Stimulated activated CD4-positive, alpha-beta T cell treated with anti-CD3 and anti-CD28 coated beads, Interleukin-15, amount 100 ng/mL, for 24 hours (primary cell): Measurements from ENCODE around the gene B3GNT8.
"Not testable (repeated sequence)": the region's sequence is repeated elsewhere in the genome, so short reads cannot be mapped to it uniquely, and the experiment has no call there.

Source experiments
- DNase-seq: peaks from one replicate; pipeline ENCODE4 v3.0.0-alpha.2; 2020

B3GNT8 gene, protein sequence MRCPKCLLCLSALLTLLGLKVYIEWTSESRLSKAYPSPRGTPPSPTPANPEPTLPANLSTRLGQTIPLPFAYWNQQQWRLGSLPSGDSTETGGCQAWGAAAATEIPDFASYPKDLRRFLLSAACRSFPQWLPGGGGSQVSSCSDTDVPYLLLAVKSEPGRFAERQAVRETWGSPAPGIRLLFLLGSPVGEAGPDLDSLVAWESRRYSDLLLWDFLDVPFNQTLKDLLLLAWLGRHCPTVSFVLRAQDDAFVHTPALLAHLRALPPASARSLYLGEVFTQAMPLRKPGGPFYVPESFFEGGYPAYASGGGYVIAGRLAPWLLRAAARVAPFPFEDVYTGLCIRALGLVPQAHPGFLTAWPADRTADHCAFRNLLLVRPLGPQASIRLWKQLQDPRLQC

DNA sequence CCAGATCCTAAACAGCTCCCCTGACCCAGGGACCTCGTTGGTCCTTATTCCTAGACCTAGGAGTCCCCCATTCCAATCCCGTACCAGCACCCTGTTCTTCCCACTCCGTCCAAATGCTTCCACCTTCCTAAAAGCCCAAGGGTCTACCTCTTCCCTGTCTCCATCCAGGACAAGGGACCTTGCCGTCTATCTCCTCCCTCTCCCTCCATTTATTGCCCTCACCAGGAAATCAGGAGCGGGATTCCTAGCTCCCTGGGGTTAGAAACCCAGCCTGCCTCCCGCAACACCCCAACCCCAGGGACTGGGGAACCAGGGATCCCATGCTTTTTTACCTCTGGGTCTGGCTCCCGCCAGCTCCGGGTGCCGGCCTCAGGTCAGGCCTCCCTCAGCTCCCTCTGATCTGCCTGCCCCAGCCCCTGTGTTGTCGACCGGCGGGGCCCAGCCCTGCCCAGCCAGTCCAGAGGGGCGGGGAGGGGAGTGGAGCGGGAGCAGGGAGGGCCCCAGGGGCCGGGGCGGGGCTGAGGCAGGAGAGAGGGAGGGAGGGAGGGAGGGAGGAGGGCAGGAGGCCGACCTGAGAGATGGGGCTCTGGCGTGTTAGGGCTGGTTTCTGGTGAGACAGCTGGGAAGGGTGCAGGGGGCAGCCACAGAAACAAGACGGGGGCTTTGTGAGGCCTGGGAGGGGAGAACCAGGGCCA, at the start of gene B3GNT8:
B3GNT8 (minus strand) TSS at position 423 of the 695 bp plus-strand sequence. CDS start 596 bp downstream, outside the sequence.
- peak; percentile 69 for DNase-seq

DNA sequence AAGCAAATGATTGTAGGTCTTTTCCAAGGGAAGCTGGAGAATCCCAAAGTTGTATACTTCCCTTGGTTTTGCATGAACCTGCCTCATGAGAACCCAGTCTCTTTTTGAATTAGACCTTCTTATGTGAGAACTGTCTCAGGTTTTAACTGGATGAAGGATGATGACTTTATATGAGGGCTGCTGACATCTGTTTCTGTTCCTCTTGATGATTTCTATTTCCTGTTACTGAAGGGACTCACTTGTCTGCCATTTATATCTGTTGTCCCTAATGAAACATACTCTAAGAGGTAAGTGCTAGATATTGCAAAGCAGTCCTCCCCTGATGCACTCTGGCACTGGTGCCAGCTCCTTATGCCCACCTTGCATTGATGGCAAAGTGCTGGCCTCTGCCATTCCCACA, 49.4 kb upstream of the B3GNT8 start:
- no peak for DNase-seq

DNA sequence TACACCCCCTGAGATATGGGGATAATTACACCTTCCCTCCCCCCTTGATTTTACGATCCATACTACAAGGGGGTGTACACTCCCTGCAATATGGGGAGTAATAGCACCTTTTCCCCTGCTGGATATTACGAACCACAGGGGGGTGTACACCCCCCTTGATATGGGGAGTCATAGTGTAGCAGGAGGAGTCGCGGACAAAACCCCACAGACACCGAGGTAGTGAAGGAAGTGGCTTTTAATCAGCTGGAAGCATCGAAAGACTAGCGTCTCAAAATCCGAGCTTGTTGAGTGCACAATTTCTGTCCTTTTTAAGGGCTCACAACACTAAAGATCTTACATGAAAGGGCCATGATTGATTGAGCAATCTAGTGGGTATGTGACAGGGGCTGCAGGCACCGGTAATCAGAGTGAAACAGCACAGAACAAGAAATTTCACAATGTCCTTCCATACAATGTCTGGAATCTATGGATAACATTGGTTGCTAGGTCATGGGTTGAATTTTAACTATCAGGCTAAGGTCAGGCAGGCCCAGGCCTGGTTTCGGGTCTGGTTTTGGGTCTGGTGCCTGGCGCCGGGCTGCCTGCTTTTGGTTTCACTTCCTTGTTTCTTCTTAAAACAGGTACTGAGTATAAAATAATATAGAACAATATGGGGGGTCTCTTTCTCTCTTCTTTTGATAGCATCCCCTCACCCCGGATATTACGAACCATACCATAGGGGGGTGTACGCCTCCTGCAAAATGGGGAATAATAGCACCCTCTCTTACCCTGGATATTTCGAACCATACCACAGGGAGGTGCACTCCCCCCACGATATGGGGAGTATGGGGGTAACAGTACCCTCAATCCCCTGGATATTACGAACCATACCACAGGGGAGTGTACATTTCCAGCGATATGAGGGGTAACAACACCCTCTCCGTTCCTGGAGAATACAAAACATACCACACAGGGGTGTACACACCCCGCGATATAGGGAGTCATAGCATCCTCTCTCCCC, 36.4 kb upstream of the B3GNT8 start:
- DNase-seq: not testable (repeated sequence)

DNA sequence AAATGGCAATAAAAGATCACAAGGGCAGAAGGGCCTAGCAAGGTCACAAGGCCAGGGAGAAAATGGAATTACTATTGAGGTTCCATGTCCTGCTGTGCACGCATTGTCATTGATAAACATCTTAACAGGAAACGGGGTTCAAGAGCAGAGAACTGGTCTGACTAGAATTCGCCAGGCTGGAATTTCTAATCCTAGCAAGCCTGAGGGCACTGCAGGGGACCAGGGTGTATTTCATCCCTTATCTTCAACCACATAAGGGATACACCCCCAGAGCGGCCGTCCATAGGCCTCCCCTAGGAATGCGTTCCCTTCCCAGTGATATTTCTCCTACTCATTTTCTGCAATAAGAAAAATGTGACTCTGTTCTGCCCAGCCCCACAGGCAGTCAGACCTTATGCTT, 35.3 kb upstream of the B3GNT8 start:
- DNase-seq: no peak

DNA sequence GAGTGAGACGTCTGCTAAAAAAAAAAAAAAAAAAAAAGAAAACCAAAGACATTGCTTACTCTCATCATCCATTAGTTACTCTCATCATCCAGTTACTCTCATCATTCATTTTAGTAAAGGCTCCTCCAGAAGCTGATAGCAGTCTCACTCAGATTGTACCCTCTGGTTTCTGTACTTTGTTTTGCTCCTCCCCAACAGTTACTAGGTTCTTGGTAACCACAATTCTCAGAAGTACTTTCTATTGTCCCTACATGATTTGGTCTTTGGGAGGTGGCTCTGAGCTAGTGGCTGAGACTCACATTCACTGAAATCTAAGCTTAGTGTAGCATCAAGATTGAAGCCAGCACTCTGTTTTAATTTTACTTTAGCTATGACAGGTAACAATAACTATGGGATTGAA, 30.1 kb upstream of the B3GNT8 start:
- DNase-seq: no peak

DNA sequence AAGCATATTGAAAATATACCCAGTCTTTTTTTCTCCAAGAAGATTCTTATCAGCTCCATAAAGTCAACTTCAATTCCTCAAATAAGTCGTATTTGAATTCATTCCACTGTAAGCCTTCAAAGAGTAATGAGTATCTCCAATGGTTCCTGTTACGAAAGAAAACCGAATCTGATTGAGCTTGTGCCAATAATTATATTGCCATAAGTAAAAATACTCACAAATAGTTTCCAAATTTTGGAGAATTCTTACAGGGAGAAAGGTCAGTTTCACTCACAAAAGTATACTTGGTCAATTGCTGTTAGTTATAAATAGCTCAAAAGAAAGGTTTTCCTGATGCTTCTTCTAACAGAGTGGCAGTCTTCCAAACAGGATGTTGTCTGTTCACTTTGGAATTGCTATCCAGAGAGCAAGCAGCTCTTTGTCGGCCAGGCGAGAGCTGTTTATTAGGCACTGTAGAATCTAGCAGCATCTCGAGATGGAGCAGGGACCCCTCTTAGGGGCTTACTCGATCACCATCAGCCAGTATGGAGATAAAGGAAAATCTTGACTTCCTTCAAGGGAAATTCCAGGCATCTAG, 29.3 kb upstream of the B3GNT8 start:
- no peak for DNase-seq

DNA sequence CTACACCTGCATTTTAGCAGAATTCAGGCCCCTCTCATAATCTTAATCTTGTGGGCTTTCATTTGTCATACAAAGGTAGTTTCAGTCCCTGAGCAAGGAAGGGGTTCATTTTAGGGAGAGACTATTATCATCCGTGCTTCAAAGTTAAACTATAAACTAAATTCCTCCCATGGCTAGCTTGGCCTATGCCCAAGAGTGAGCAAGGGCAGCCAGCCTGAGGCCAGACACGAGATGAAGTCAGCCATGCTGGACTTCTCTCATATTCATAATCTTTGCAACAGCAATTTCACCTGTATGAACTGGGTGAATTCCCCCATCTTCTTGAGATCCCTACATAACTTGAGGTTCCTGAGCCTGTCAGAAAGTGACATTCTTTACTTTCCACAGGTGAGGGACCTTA, 28.8 kb upstream of the B3GNT8 start:
- DNase-seq: no peak

DNA sequence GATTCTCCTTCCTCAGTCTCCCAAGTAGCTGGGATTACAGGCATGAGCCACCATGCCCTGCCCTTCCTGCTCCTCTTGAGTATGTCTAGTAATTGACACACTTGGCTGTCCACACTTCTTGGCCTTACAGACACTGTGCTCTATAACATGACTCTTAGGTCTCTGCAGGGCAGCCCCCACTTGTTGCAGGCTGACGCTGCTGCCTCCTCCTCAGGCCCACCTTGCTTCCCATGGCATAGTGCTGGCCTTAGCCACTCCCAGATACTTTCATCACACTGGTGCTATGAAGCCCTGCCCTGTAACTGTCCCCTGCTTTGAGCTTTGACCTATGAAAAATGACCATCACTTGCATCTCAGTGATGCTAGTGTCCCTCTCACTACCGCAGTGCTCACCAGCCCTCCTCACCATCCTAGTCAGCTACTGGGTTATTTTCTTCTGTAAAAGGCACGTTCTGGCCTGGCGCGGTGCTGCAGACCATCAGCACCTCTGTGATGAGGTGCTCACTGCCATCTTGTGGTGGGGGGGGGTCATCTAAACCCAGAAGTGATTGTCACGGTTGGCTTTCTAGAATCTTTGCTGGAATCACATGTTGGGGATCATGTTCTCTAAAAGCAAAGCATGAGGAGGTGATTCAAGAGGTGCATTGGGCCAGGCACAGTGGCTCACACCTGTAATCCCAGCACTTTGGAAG, 25.6 kb upstream of the B3GNT8 start:
- DNase-seq: no peak

DNA sequence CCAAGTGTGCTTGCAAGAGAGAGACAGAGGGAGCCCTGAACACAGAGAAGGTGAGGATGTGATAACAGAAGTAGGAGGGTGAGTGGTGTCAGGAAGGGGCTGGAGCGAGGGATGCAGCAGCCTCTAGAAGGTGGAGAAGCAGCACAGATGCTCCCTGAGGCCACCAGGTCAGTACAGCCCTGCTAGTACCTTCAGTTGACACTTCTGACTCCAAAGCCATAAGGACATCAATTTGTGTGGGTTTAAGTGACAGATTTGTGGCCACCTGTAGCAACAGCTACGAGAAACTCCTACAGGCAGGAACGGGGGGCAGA, 22.6 kb upstream of the B3GNT8 start:
- DNase-seq: no peak

DNA sequence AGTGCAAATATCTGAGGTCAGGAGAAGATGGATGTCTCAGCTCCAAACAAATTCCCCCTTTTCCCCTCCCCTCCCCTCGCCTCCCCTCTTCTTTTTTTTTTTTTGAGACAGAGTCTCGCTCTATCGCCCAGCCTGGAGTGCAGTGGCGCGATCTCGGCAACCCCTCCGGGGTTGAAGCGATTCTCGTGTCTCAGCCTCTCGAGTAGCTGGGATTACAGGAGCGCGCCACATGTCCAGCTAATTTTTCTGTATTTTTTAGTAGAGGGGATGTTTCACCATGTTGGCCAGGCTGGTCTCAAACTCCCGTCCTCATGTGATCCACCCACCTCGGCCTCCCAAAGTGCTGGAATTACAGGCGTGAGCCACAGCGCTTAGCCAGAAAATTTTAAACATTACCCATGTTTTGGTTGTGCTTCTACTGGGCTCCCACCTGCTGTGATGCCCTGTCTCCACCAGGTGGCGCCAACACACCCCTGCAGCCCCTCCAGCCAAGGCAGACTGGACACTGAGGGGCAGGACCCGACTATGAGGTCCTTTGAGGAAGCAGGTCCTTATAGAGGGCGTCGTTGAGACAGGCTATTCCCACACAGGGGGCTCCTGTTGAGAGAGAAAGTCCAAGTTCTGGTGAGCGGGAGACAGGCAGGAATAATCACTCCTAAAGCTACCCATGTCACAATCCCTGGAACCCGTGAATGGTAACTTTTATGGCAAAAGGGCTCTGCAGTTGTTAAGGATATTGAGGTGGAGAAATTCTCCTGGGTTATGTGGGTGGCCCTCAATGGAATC, 22.1 kb upstream of the B3GNT8 start:
- peak; percentile 79 for DNase-seq

DNA sequence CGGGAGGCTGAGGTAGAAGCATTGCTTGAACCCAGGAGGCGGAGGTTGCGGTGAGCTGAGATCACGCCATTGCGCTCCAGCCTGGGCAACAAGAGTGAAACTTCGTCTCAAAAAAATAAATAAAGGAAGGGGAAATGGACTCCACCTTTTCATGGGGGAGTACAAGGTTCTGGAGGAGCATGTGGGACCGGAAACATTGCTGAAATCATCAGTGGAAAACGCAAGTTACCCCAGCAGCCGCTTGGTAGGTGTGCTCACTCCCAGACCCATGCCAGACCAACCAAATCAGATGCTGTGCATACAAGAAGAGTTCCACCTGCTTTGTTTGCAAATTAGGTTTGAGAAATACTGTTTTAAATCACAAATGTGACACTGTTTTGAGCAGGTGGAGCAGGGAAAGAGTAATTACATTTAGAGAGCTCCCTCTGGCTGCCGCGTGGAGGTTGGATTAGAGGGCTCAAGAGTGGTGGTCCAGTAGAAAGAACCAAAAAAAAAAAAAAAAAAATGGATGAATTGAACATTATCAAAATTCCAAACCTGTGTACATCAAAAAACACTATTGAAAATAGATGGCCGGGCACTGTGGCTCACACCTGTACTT, 20.7 kb upstream of the B3GNT8 start:
- DNase-seq: no peak

DNA sequence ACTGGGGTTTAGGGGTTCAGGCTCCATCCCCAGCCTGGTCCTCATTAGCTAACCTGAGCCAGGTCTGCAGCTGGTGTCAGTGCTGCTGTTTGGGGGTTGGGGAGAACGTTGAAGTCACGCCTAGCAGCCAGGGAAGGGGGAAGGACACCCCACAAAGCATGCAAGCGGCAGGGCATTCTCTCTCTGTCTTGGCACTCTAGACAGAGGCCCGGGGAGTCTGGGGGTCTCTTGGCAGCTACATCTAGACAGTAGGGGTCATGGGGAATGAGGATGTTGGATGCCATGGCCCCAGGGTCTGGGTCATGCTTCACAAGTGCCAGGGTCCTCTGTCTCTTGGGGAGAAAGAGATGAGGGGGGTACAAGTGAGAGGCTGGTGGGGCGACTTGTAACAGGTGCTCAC, 18.4 kb upstream of the B3GNT8 start:
- no peak for DNase-seq

DNA sequence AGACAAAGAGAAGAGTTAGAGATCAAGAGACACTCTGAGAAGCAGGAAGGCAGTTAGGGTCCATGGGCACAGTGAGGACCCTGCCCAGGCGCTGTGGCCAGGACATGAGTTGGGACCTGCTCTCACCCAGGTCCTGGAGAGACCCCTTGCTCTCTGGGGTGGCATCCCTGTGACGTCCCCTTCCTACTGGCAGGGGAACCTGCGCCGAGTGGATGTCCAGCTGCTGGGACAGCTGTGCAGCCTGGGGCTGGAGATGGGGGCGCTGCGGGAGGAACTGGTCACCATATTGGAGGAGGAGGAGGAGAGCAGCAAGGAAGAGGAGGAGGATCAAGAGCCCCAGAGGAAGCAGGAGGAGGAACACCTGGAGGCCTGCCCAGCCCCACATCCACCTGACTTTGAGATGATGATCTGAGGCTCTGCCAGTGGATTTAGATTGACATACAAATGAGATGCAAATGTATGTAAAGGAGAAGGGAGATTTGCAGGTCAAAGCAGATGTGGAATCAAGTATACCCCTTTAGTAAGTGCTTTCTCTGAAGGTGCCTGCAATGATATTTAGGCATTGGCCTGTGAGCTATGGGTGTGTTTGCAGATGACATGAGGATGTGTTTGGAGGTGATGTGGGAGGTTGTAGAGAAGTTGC, 16.8 kb upstream of the B3GNT8 start:
- no peak for DNase-seq

DNA sequence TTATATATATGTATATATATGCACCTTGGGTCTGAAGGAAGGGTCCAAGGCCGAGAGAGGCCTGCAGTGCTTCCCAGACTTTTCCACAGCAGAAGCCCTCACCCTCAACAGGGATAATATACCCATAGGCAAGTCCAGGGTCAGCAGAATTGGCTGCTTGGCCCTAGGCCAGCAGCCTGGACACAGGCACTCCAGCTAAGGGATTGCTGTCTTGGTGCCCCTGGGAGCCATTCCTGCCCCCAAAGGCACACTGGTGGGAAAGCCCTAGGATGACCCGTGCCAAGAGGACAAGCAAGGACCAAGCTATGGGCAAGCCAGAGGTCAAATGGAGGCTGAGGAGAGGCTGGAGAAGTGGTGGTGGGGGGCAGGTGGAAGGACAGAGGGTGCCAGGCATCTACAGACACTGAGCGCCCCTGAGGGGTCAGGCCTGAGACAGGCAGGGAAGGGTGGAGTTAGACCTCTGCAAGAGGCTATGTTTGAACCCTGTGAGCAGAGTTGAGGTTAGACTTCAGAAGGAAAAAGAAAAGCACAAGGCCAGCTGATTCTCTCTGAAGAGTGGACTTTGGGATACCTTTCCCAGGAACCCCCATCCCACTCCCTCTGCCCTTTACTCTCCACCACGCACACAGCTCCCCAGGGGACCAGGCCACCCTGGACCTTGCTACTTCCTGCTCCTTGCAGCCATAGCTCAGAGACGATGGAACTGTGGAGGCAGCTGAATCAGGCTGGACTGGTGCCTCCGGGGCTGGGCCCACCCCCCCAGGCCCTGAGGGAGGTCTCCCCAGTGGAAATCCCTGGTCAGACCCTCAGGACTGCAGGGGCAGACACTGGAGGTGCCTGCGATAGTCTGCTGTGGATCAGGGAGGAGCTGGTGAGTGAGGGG, 15.5 kb upstream of the B3GNT8 start, which contains the start of gene ERICH4:
ERICH4 (plus strand) TSS at position 684 of the 883 bp plus-strand sequence; CDS start at position 698, 14 bp downstream.
- DNase-seq: no peak

DNA sequence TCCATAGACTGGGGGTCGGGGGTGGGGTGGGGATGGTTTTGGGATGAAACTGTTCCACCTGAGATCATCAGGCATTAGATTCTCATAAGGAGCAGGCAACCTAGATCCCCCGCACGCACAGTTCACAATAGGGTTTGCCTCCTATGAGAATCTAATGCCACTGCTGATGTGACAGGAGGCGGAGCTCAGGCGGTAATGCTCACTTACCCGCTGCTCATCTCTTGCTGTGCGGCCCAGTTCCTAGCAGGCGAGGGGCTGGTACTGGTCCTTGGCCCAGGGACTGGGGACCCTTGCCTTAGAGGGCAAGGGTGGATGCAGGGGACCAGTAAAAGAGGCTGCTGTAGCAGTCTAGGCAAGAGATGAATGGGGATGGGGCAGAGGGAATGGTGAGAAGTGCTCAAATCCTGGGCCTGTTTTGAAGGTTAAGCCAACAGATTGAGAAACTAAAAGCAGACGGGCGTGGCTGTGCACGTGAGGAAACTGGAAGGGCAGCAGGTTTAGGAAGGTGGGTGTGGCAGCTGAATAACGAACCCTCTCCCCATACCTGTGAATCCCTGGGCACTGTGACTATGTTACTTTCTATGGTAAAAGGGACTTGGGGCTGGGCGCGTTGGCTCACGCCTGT, 14.3 kb upstream of the B3GNT8 start:
- DNase-seq: no peak

DNA sequence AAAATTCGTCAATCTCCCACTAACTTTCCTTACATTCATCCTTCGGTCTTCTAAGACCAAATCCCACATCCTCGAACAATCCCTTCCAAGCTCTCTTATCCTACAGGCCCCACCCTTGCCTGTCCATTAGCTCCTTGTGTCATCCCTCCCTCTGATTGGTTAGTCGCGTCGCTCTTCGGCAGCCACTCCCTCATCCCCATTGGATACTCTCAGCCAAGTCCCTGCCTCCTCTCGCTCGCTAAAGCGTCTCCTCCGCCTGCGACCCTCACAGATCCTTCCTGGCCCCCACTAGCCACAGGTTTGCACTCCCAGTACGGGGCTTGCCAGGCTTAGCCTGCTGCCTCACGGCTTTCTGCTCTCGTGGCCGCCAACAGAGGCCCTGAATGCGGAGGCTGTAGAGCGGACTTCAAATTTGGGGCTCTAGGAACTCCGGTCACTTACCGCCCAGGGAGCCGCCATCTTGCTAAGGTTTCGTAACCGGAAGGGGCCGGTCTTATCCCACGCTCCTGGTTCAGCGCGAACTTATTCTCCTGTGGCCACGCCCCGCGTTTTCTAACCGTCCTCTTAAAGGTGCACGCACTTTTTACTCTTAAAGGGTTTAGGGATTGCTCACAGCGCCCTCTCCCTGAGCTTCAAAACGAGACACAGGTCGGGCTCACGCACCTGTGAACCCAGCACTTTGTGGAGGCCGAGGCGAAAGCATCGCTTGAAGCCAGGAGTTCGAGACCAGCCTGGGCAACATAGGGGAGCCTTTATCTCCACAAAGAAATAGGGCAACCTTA, 12.5 kb upstream of the B3GNT8 start, which contains the start of gene DMAC2:
DMAC2 (minus strand) TSS at position 472 of the 782 bp plus-strand sequence; CDS start at position 459, 13 bp downstream.
- peak; percentile 99 for DNase-seq

DNA sequence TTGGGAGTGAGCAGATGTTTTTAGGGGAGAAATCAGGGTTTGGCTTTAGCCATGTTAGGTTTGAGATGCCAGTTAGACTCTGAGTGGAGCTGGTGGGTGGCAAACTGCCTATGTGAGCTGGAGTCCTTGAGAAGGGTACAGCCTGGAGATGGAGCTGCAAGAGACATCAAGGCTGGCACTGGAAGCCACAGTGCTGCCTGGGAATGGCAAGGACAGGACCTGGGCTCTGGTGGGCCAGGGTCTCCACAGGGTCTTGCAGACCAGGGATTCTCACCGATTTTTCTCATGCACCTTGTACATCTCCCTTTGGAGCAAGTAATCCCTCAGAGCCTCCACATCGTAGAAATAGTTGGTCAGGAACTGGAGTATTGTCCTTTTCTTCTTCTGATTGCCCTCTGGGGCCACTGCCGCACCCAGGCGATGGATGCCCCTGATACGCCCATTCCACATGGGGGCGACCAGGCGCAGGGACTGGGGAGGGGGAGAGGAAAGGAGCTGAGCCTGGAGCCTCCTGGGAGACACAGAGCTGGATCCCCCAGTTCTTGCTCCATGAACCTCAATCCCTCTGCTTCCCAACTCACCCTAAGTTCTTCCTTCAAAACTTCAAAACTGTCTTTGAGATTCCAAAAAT, 10.9 kb upstream of the B3GNT8 start:
- DNase-seq: no peak

DNA sequence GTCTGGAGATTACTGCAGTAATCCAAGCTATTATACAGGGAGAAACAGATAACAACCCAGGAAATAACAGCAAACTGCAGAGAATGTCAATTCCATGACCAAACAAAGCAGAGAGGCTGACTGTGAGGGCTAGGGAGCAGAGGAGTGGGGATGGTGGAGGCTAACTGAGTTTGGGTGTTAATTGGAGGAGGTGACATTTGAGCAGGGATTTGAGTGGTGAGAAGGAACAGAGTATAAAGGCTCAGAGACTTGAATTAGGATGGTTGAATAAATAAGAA, 9.4 kb upstream of the B3GNT8 start:
- DNase-seq: no peak
